HG02981 (cell line): ENCODE measurements around the gene CELF1.

Source experiments
- ATAC-seq: cut with Tn5 transposase; IDR thresholded peaks from one replicate; pipeline ENCODE4 v1.9.1; 2021; ENCODE audit warnings: mild to moderate bottlenecking, moderate library complexity; ENCODE audit not compliant: unreplicated experiment

Gene CELF1

DNA sequence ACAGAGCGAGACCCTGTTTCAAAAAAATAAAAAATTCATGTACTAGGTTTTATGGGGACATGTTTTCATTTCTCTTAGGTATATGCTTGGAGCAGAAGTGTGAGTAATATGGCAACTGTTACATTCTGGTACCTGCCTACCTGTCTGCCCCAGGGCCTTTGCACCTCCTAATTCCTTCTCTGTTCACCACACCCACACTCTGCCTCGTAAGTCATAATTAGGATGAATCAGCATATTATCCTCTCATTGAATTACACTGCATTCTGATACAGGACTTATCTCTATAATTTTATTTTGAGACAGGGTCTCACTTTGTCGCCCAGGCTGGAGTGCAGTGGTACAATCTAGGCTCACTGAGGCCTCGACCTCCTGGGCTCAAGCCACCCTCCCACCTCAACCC is 100.9 kb downstream of the CELF1 start:
- ATAC-seq = no peak

DNA sequence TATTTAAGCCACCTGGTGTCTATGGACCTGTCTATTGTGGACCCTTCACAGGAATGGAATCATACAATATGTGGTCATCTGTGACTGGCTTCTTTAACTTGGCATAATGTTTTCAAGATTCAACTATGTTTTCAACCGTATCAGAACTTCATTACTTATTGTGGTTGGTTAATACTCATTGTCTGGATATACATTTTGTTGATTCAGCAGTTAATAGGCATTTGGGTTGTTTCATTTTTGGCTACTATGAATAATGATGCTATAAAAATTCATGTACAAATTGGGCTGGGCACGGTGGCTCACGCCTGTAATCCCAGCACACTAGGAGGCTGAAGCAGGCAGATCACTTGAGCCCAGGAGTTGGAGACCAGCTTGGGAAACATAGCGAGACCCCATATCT is 101.5 kb downstream of the CELF1 start:
- ATAC-seq = no peak

DNA sequence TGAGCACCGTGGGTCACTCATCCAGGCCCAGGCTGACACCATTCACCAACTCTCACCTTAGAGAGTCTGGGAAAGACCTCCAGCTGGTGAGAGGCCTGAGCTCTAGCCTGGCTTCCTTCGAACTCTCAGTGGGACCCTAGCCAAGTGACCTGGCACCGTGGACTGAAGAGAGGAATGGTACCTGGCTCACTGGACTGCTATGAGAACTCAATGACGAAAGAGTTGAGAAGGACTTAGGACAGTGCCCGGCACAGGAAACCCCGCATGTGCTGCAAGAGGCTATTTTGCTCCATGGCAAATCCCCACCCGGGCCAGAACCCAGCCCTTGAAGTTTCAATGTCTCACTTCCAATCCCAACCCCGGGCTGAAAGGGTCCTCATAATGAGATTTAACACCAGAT is 103.4 kb downstream of the CELF1 start:
- ATAC-seq = no peak

DNA sequence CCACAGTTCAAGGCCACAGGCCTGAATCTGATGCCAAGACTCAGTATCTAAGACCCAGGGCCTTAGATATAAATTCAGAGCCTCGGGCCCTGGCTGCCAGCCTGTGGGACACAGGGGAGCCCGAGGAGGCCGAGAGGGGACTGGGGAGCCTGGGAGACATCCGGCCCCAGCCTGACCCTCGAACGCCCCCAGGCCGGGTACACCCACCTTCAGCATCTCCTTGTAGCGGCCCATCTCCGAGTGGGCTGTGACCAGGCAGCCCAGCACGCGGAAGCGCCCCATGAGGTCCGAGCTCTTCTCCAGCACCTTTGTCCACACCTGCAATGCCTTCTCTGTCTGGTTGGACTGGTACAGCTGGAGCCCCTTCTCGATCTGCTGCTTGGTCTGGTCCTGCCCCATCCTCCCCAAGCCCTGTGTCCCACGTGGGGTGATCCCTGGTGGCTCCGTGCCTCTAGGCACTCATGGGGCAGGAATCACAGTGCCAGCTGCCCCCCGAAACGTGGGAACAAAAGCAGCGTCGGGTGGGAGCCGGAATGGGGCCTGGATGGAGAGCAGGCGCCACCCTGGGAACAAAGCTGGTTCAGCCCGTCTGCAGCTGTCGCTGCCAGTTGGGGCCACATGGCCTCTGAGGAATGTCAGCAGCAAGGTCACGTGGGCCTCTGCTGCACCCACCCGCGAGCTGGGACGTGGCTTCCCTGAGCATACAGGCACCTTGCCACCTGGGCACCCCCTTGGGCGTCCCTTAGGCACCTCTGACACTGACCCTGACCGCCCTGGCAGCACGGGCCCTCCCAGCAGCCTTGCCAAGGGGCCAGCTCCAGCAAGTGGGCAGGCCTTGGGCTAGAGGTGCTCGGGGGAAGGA is 104.1 kb downstream of the CELF1 start, which contains the start of gene RAPSN:
Gene RAPSN, minus strand, starts transcription at position 571 of the 862 bp plus-strand sequence. Its CDS starts 172 bp downstream, at position 399.
- no peak for ATAC-seq

DNA sequence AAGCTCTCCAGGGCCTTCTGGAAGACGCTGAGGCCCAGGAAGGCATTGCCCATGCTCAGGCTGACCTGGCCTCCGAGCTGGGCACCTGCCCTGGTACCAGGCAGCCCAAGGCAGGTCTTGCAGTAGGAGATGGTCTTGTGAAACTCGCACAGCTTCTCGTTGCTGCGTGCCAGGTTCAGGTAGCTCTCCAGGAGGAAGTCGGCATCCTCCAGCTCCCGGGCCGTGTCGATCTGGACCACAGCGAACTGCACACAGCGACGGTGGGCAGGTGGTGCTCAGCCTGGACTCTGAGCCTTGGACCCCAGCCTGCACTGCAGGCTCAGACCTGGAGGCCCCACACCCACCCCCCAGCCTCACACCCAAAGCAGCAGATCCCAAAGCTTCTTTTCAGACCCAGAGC is 105.0 kb downstream of the CELF1 start:
- ATAC-seq = no peak

DNA sequence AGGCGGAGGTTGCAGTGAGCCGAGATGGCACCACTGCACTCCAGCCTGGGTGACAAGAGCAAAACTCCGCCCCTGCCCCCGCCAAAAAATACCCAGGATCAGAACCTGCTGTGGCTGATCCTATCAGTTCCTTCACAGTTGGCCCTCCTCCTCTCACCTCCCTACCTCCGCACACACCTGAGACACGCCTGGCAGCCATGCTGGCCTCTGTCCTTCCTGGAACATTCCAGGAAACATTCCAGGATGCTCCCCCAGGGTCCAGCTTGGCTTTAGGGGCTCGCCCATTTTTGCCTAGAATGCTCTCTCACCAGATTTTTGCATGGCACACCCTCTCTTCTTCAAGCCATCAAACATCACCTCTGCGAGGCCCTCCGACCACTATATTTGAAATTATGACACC is 106.1 kb downstream of the CELF1 start:
- ATAC-seq = no peak

DNA sequence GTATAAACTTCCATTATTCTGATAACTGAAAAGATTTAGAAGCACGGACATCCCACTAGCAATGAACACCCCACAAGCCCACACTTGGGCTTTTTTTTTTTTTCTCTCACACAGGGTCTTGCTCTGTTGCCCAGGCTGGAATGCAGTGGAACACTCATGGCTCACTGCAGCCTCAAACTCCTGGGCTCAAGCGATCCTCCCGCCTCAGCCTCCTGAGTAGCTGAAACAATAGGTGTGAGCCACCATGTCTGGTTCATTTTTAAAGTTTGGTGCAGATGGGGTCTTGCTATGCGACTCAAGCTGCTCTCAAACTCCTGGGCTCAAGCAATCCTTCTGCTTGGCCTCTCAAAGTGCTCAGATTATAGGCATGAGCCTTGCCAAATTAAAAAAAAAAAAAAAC is 107.1 kb downstream of the CELF1 start:
- no peak for ATAC-seq

DNA sequence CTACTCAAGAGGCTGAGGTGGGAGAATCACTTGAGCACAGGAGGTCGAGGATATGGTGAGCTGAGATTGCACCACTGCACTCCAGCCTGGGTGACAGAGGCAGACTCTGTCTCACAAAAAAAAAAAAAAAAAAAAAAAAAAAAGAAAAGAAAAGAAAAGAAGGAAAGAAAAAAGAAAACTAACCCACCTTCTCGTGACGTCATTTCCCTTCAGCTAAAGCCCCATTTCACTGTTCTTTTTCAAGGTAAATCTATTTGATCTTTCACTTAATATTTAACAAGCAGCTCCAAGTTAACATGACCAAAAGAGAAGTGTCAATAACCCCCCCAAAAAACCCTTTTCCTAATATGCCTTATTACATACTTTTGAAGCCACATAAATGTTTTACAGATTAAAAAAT is 109.1 kb downstream of the CELF1 start:
- no peak for ATAC-seq

DNA sequence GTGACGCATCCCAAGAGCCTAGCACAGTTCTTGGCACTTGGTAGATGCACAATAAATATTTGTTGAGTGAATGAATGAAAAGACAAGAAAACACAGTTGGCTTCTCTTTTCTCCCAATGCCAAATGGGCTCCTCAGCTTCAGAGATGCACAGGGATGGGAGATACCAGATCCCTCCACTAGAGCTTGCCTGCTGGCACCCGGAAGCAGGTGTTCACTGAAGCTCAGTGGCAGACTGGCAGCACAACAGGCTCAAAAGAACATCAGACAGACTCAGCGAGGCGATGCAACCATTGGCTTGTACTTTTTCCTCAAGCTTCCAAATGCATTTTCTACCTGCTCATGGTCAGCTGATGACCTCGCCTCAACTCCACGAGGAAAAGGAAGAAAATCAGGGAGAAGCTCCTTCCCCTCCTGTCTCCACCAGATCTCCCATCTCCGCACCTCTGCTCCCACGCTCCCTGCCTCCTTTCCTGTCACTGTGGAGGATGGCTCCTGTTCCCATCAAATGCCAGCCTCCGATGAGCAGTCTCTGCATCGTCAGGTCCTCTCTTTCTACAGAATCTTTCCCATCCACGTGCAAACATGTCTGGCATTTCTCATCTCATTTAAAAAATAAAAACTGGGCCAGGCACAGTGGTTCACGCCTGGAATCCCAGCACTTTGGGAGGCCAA is 109.8 kb downstream of the CELF1 start:
- no peak for ATAC-seq

DNA sequence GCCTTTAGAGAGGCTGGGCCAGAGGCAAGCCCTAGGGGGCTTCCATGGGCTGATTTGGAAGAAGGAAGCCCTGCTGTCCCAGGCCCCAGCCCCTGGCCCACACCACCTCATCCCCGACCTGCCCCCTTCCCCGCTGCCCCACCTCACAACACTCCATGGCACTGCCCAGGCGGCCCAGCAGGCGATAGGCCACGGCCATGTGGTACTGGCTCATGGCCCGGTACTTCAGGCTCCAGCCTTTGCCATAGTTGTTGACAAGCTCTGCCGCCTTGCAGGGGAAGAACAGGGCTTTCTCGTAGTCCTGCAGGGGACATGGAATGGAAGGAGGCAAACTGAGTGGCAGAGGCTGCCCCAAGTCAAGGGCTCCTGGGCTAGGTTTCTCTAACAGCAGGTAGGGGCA is 110.4 kb downstream of the CELF1 start:
- ATAC-seq = no peak

DNA sequence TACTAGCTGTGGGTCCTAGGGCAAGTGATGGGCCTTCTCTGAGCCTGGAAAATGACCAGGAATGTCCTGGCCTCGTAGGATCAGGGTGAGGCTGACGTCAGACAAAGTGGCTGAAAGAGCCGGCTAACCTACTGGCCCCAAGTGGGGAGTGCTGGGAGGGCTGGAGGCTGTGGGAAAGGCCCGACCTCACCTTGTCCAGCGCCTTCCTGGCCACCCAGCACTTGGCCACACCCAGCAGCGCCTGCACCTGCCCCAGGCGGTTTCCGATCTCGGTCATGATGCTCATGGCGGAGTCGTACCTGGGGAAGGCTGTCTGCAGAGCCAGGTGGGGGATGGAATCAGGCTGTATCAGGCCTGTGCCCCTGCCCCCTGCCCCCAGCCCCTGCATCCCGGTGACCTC is 111.5 kb downstream of the CELF1 start:
- no peak for ATAC-seq

DNA sequence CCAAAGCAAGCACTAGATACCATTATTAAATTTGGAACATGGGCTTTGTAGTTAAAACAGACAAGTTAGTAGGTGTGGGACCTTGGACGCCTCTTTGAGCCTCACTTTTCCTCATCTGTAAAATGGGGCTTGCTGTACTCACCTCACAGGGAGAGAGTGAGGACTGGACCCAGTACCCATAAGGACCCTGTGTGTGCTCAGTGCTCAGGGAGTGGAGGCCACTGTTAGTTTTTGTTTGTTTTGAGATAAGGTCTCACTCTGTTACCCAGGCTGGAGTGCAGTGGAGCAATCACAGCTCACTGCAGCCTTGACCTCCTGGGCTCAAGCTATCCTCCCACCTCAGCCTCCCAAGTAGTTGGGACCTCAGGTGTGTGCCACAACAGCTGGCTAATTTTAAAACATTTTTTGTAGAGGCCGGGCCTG is 112.9 kb downstream of the CELF1 start:
- no peak for ATAC-seq

DNA sequence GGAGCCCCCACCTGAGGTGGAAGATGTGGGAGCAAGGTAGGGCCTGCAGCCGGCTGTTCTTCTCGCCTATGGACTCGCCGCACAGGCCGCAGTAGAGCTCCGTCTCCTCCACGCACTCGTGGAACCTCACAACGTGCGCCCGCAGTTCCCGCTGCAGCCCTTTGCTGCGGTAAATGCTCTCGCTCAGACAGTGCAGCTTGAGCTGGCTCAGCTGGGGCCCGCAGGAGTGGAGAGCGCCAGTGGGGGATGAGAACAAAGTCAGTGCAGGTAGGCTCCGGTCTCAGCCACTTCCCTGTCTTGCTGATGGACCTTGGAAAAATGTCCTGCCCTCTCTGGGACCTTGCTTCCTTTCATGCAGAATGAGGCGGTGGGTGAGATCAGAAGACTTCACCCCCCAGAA is 114.2 kb downstream of the CELF1 start:
- ATAC-seq = no peak

DNA sequence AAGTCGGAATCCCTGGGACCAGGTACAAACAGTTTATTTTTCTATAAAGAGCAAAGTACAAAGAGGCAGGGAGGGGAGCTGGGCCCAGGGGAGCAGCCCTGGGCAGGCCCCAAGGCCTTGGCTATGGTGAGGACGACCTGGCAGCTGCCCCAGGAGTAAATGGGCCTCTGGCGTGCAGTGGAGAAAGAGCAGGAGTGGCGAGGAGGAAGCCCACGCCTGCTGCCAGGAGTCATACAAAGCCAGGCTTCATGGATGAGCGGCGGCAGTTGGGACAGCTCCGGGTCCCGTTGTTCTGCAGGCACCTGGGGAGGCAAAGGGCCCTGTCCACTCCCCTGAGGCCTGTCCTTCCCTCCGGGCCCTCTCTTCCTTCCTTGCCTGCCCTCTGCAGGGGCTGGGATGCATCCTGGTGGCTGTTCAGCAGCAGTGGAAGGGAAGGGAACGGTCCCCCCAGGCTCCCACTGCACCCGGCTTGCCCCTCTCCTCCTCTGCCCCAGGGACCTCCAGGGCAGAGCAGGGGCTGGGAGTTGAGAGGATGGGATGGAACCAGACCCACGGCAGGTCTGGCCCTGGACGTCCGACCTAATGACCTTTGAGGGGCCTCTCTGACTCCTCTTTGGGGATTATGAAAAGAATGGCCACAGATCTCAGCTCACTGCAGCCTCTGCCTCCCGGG is 115.0 kb downstream of the CELF1 start:
- ATAC-seq = no peak

DNA sequence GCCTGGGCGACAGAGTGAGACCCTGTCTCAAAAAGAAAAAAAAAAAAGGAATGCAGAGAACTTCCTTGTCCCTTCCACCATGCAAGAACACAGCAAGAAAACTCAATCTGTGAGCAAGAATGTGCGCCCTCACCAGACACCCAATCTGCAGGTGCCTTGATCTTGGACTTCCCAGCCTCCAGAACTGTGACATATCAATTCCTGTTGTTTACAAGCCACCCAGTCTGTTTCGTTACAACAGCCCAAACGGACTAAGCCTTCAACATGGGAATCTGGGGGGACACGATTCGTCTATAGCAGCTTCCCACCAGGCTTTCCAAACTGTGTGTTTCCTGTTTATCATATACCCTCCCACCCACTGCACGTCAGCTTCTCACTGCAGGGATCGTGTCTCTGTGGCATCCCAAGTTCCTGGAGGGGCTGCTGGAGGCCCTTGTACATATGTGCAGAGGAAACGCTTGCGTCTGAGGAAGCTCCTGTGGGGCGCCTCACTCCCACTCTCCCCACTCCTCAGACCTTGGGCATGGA is 115.7 kb downstream of the CELF1 start:
- ATAC-seq = no peak

DNA sequence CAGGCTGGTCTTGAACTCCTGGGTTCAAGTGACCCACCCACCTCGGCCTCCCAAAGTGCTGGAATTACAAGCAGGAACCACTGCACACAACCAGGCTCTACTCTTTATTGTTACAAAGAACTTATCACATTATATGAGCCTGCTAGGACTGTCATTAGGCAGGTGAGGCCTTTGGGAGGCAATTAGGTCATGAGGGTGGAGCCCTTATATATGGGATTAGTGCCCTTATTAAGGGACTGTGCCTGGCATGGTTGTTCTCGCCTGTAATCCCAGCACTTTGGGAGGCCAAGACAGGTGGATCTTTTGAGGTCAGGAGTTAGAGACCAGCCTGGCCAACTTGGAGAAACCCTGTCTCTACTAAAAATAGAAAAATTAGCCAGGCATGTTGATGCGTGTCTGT is 116.2 kb downstream of the CELF1 start:
- ATAC-seq = no peak

DNA sequence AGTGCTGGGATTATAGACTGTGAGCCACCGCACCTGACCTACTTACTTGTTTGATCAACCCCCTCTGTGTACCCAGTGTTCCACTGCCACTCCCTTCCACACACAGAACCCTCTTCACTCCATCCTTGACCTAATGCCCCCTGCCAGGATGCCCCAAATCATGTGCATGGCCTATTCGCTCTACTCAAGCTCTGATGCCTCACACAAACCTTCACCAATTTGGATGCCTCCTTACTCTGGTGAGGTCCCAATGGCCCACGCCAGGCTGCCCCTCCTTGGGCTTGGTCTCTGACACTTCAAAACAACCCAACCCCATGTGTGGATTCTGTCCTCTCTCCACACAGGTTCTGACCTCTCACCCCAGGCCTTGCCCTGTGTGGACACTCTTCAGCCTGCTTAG is 117.2 kb downstream of the CELF1 start:
- ATAC-seq = no peak

DNA sequence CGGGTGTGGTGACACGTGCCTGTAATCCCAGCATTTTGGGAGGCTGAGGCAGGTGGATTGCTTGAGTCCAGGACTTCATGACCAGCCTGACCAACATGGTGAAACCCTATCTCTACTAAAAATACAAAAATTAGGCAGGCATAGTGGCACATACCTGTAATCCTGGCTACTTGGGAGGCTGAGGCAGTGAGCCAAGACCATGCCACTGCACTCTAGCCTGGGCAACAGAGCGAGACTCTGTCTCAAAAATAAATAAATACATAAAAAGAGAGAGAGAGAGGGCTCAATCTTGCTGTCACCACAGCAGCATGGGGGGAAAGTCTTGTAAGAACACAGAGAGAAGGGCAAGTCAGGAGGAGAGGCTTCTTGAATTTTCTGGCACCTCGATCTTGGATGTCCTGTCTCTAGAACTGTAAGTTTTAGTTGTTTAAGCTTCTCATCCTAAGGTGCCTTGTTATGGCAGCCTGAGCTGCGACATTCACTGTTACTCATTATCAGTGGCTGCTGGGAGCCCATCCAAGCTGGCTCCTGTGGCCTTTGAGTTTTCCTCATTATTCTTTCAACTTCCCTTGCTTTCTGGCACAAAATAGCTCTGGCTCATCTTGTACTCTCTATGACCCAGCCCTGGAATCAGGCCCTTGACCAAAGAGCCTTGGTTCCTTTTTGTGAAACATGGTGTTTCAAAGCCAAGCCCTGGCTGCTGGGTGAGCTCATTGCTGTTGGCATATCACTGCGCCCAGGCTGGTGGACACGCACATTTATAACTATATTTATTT is 118.7 kb downstream of the CELF1 start:
- no peak for ATAC-seq

DNA sequence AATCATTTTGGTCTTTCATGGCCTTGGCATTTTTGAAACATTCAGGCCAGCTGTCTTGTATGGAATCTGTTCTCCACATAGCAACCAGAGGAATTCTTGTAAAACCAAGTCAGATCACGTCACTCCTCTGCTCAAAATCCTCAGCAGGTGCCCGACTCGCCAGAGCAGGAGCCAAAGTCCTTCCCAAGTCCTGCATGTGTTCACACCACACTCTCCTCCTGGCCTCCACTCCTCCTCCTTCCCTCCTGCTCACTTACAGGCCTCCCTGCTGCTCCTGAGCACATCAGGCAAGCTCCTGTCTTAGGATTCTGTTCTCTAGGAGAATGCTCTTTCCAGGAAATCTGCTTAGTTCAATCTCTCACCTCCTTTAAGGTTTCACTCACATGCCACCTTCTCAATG is 119.8 kb downstream of the CELF1 start:
- ATAC-seq = no peak

DNA sequence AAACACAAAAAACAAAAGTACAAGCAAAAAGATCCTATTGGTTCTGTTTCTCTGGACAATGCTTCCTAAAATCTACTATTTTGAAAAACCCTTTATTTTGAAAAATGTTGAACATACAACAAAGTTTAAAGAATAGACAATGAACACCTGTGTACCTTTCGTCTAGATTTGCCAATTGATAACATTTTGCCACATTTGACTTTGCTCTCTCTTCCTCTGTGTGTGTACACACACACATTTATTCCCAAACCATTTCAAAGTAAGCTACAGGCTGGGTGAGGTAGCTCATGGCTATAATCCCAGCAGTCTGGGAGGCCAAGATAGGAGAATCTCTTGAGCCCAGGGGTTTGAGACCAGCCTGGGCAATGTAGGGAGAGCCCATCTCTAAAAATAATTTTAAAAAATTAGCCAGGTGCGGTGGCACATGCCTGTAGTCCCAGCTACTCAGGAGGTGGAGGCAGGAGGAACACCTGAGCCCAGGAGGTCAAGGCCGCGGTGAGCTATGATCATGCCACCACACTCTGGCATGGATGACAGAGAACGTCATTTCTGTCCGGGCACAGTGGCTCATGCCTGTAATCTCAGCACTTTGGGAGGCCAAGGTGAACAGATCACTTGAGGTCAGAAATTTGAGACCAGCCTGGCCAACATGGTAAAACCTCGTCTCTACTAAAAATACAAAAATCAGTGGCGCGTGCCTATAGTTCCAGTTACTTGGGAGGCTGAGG is 121.4 kb downstream of the CELF1 start:
- no peak for ATAC-seq
